Smooth muscle cell (in vitro differentiated cells): Measurements from ENCODE around the gene TMCO2. TPM values are rescaled to one million over a fixed set of nuclear protein-coding genes. Genes with fewer than 3 reads are reported as not detected.

Experiments
- polyA plus RNA-seq: library from polyadenylated mRNA; unstranded; fragments of >200 nt; fragmentation: Nextera tagmentation; extraction: Ambion mirVana; gene quantifications from 2 replicates; pipeline ENCODE4 v1.2.1, GENCODE V29; 2016
- total RNA-seq: library from RNA; depleted of rRNA; stranded (reverse); fragments of >200 nt; gene quantifications from 2 replicates; pipeline ENCODE4 v1.2.3, GENCODE V29; 2014

The TMCO2 gene
- total and polyA plus RNA-seq, 2 experiments from 2014 or later = not detected

Other genes with a start within 250 kb of the TMCO2 start
- 362 and 390 TPM in 2 replicates for gene CAP1, start 207.2 kb upstream of the TMCO2 start, total RNA-seq
- 370 and 381 TPM in 2 replicates for gene CAP1, start 207.2 kb upstream of the TMCO2 start, polyA plus RNA-seq
- gene PPT1, start 150.7 kb upstream of the TMCO2 start, total RNA-seq = 66.3 and 85.6 TPM in 2 replicates
- gene PPT1, start 150.7 kb upstream of the TMCO2 start, polyA plus RNA-seq = 72.4 and 72.5 TPM in 2 replicates
- gene RLF, start 86.5 kb upstream of the TMCO2 start, total RNA-seq = 35.2 and 39.6 TPM in 2 replicates
- 7.3 and 8.2 TPM in 2 replicates for gene RLF, start 86.5 kb upstream of the TMCO2 start, polyA plus RNA-seq
- gene ZMPSTE24, start 10.3 kb downstream of the TMCO2 start, total RNA-seq = 48.9 and 53.3 TPM in 2 replicates
- 28.8 and 29.8 TPM in 2 replicates for gene ZMPSTE24, start 10.3 kb downstream of the TMCO2 start, polyA plus RNA-seq
- 6.5 and 8.0 TPM in 2 replicates for gene COL9A2, start 69.3 kb downstream of the TMCO2 start, total RNA-seq
- gene COL9A2, start 69.3 kb downstream of the TMCO2 start, polyA plus RNA-seq = 16.0 and 24.5 TPM in 2 replicates
- 16.0 and 18.4 TPM in 2 replicates for gene SMAP2, start 125.8 kb downstream of the TMCO2 start, total RNA-seq
- 22.5 and 29.7 TPM in 2 replicates for gene SMAP2, start 125.8 kb downstream of the TMCO2 start, polyA plus RNA-seq
- gene ZFP69B, start 202.5 kb downstream of the TMCO2 start, total RNA-seq = 6.5 and 6.8 TPM in 2 replicates
- gene ZFP69B, start 202.5 kb downstream of the TMCO2 start, polyA plus RNA-seq = 1.5 and 4.3 TPM in 2 replicates
- gene ZFP69, start 229.4 kb downstream of the TMCO2 start, total RNA-seq = 2.1 and 2.6 TPM in 2 replicates
- gene ZFP69, start 229.4 kb downstream of the TMCO2 start, polyA plus RNA-seq = 0.97 and 4.3 TPM in 2 replicates